Hepatocyte (in vitro differentiated cells): ENCODE measurements around the gene FOXN3.

Experiments used
- EZH2 ChIP-seq: fragments of 200-600 bp; sonication (generic); IDR thresholded peaks from 2 replicates; pipeline ENCODE4 v1.6.1; 2016; ENCODE audit warnings: antibody characterized with exemption, mild to moderate bottlenecking, borderline replicate concordance
- TF ChIP-seq, protein P1 (sequence below): fragments of 200-600 bp; sonication (generic); IDR thresholded peaks from 2 replicates; pipeline ENCODE4 v1.5.1; 2016; ENCODE audit warnings: antibody characterized with exemption, mild to moderate bottlenecking; ENCODE audit not compliant: poor library complexity

DNA sequence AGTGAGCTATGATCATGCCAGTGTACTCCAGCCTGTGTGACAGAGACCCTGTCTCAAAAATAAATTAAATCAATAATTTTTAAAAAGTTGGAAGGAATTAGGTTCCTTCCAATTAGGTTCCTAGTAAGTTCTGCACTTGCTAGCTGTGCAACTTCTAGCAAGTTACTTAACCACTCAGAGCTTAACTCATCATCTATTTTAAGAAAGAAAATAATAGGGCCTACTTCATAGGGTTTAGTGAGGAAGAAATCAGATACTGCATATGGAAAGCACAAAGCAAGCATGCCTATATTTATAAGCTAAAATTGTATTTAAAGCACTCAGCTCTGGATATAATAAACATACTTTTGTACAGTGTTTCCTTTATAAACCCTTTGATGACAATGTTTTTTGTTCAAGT lies 10.7 kb downstream of the FOXN3 start:
- TF ChIP-seq, protein P1, sequence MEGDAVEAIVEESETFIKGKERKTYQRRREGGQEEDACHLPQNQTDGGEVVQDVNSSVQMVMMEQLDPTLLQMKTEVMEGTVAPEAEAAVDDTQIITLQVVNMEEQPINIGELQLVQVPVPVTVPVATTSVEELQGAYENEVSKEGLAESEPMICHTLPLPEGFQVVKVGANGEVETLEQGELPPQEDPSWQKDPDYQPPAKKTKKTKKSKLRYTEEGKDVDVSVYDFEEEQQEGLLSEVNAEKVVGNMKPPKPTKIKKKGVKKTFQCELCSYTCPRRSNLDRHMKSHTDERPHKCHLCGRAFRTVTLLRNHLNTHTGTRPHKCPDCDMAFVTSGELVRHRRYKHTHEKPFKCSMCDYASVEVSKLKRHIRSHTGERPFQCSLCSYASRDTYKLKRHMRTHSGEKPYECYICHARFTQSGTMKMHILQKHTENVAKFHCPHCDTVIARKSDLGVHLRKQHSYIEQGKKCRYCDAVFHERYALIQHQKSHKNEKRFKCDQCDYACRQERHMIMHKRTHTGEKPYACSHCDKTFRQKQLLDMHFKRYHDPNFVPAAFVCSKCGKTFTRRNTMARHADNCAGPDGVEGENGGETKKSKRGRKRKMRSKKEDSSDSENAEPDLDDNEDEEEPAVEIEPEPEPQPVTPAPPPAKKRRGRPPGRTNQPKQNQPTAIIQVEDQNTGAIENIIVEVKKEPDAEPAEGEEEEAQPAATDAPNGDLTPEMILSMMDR = no peak
- TF ChIP-seq EZH2 = no peak
